CD8-positive, alpha-beta memory T cell (primary cell): ENCODE measurements around the gene MYO3B. TPM values are rescaled to one million over a fixed set of nuclear protein-coding genes. Genes with fewer than 3 reads are reported as not detected.

Experiments
- CTCF ChIA-PET: fragments of 350-600 bp; sonication (Branson Sonifier 250); formaldehyde crosslinking; loops from one replicate; lab custom pipeline; 2021; ENCODE audit warnings: antibody characterized with exemption; lab: Charles Lee
- POLR2A ChIA-PET: fragments of 350-600 bp; sonication (Branson Sonifier 250); formaldehyde crosslinking; loops from one replicate; lab custom pipeline; 2021; ENCODE audit warnings: antibody characterized with exemption; lab: Charles Lee
- DNase-seq, 5 donors: peaks; one replicate each; pipeline versions ENCODE4 v3.0.0 to v3.0.0-alpha.2; 2020 to 2022; ENCODE audit warnings: mixed read lengths in 1 of 5
- H3K27ac ChIP-seq: one replicate; pipeline ENCODE4 v1.7.0; 2013; ENCODE audit warnings: low read depth, mild to moderate bottlenecking, low read length, moderate library complexity
- H3K27me3 ChIP-seq: 2 replicates; pipeline ENCODE4 v1.7.0; 2013; ENCODE audit warnings: low read length, mild to moderate bottlenecking; ENCODE audit not compliant: insufficient read depth, poor library complexity, severe bottlenecking
- H3K36me3 ChIP-seq: 2 replicates; pipeline ENCODE4 v1.7.0; 2013; ENCODE audit warnings: mild to moderate bottlenecking, low read length, moderate library complexity; ENCODE audit not compliant: insufficient read depth
- H3K4me1 ChIP-seq: 2 replicates; pipeline ENCODE4 v1.7.0; 2013; ENCODE audit warnings: mild to moderate bottlenecking, low read length, moderate library complexity; ENCODE audit not compliant: insufficient read depth
- H3K4me3 ChIP-seq: 2 replicates; pipeline ENCODE4 v1.7.0; 2013; ENCODE audit warnings: mild to moderate bottlenecking, low read length
- H3K9me3 ChIP-seq: 2 replicates; pipeline ENCODE4 v1.7.0; 2013; ENCODE audit warnings: mild to moderate bottlenecking, low read length
- H3K27ac Mint-ChIP-seq, 8 donors: one replicate each; pipeline ENCODE4 v1.8.0; 2020 to 2021; ENCODE audit warnings: mixed read lengths in 8 of 8, mild to moderate bottlenecking in 6 of 8, inconsistent platforms in 3 of 8, moderate library complexity in 3 of 8
- H3K27me3 Mint-ChIP-seq, 2 donors: one replicate each; pipeline ENCODE4 v1.8.0; 2020 to 2021; ENCODE audit warnings: mixed read lengths in 2 of 2, mild to moderate bottlenecking in 1 of 2, moderate library complexity in 1 of 2
- H3K36me3 Mint-ChIP-seq, 3 donors: one replicate each; pipeline ENCODE4 v1.8.0; 2020 to 2021; ENCODE audit warnings: mixed read lengths in 3 of 3, inconsistent platforms in 1 of 3, mild to moderate bottlenecking in 1 of 3
- H3K4me1 Mint-ChIP-seq, 3 donors: one replicate each; pipeline ENCODE4 v1.8.0; 2020 to 2021; ENCODE audit warnings: mixed read lengths in 3 of 3, inconsistent platforms in 1 of 3, mild to moderate bottlenecking in 1 of 3
- H3K4me3 Mint-ChIP-seq, 7 donors: one replicate each; pipeline ENCODE4 v1.8.0; 2020 to 2021; ENCODE audit warnings: mixed read lengths in 7 of 7, mild to moderate bottlenecking in 6 of 7, moderate library complexity in 4 of 7, inconsistent platforms in 2 of 7
- H3K9me3 Mint-ChIP-seq, 5 donors: one replicate each; pipeline ENCODE4 v1.8.0; 2020 to 2022; ENCODE audit warnings: mixed read lengths in 5 of 5, mild to moderate bottlenecking in 3 of 5, moderate library complexity in 2 of 5, inconsistent platforms in 1 of 5
- polyA plus RNA-seq: library from polyadenylated mRNA; unstranded; fragments of 300-500 nt; fragmentation: Illumina TruSeq; gene quantifications from one replicate; pipeline ENCODE4 v1.2.3, GENCODE V29; 2021
- total RNA-seq, 2 experiments: library from RNA; stranded (reverse); gene quantifications; one replicate each; pipeline ENCODE4 v1.2.3, GENCODE V29; 2021

MYO3B gene
- total and polyA plus RNA-seq, 3 experiments from 2014 or later: 0.08 to 0.33 (median 0.18) TPM

- Mint-ChIP-seq H3K4me1 (no peaks in the 10 kb centered on the region), H3K36me3 (no peaks in the 10 kb centered on the region), H3K4me3 (no peak overlapping the region), H3K27ac (no peak overlapping the region), H3K9me3 (no peaks in the 10 kb centered on the region), H3K27me3 (peaks cover 13 to 60% of the 10 kb centered on the region in 2 donors)
- no peaks in the 10 kb centered on the region for H3K4me1 ChIP-seq
- no peak overlapping the region for H3K27ac ChIP-seq
- no peak for DNase-seq
- H3K9me3 ChIP-seq: no peaks in the 10 kb centered on the region
- ChIA-PET POLR2A (no interaction called here), CTCF (no interaction called here)
- H3K4me3 ChIP-seq: no peak overlapping the region
- no peaks in the 10 kb centered on the region for H3K36me3 ChIP-seq
- peaks cover 2% of the 10 kb centered on the region for H3K27me3 ChIP-seq
Observed at GRCh38 chr2:170313347-170313991, 135.5 kb downstream of the MYO3B start.

- Histone ChIP-seq H3K4me1 (no peaks in the 10 kb centered on the region), H3K36me3 (no peaks in the 10 kb centered on the region), H3K4me3 (no peak overlapping the region), H3K9me3 (no peaks in the 10 kb centered on the region), H3K27ac (no peak overlapping the region), H3K27me3 (peaks cover 2% of the 10 kb centered on the region)
- Mint-ChIP-seq H3K9me3 (no peaks in the 10 kb centered on the region), H3K36me3 (no peaks in the 10 kb centered on the region), H3K4me1 (no peaks in the 10 kb centered on the region), H3K4me3 (no peak overlapping the region), H3K27ac (no peak overlapping the region), H3K27me3 (peaks cover 13 to 61% of the 10 kb centered on the region in 2 donors)
- CTCF ChIA-PET: no interaction called here
- DNase-seq: no peak
- POLR2A ChIA-PET: no interaction called here
Observed at GRCh38 chr2:170313992-170314348, 136.0 kb downstream of the MYO3B start.

DNA sequence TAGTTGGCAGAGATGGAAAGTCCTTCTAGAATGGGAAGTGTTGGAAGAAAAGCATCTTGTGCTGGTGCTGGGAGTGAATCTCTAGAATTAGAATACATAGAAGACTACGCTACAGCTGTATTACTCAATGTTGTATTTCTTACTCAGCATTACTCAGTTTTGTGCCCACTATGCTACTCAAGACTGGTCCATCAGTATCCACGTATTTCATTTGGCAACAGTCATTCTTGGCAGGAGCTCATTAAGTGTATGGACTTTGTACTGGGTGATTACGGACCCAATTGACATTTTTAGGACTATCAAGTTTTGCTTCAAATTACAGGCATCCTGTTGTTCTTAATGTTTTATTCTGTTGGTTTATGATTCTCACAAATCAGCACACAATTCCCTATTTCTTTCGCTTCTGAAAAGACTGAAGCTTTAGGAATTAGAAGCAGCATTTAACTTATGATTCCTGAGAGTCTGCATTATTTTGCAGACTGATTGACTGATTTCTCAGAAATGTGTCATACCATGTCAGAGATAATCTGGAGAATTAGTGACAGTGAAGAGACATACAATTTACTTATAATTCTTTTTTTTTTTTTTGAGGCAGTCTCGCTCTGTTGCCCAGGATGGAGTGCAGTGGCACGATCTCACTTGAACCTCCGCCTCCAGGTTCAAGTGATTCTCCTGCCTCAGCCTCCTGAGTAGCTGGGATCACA lies 136.9 kb downstream of the MYO3B start:
- no peak overlapping the region for H3K4me3 ChIP-seq
- Mint-ChIP-seq H3K4me3 (no peak overlapping the region), H3K4me1 (no peaks in the 10 kb centered on the region), H3K27me3 (peaks cover 13 to 64% of the 10 kb centered on the region in 2 donors), H3K36me3 (no peaks in the 10 kb centered on the region), H3K27ac (no peak overlapping the region), H3K9me3 (peaks cover 0 to 8% (median 0%) of the 10 kb centered on the region in 5 donors)
- no peak overlapping the region for H3K27ac ChIP-seq
- ChIA-PET POLR2A (no interaction called here), CTCF (no interaction called here)
- no peaks in the 10 kb centered on the region for H3K9me3 ChIP-seq
- no peaks in the 10 kb centered on the region for H3K27me3 ChIP-seq
- no peaks in the 10 kb centered on the region for H3K4me1 ChIP-seq
- DNase-seq: no peak
- no peaks in the 10 kb centered on the region for H3K36me3 ChIP-seq

GRCh38 chr2:170320948-170321347 lies 143.0 kb downstream of the MYO3B start:
- POLR2A ChIA-PET: no interaction called here
- no peak overlapping the region for H3K27ac Mint-ChIP-seq

DNA sequence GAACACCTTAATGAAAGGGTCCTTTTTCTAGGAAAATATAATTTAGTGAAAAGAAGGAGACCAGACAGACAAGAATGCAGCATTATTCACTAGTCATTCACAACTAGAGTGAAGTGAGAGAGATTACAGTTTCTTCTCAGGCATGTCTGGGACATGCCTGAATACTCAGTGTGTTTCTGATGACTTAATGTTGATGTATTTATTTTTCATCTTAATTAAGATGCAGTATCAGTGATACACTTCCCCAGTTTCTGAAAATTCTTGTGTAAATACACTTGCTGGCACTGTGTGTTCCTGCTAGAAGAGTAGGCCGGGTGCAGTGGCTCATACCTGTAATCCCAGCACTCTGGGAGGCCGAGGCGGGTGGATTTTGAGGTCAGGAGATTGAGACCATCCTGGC lies 143.6 kb downstream of the MYO3B start:
- ChIA-PET POLR2A (no interaction called here), CTCF (no interaction called here)
- no peak overlapping the region for H3K4me3 Mint-ChIP-seq
- H3K9me3 Mint-ChIP-seq: peaks cover 0 to 11% (median 8%) of the 10 kb centered on the region in 5 donors
- Histone ChIP-seq H3K36me3 (no peaks in the 10 kb centered on the region), H3K4me1 (no peaks in the 10 kb centered on the region), H3K4me3 (no peak overlapping the region), H3K27ac (no peak overlapping the region), H3K27me3 (no peaks in the 10 kb centered on the region), H3K9me3 (no peaks in the 10 kb centered on the region)
- no peak for DNase-seq
- no peaks in the 10 kb centered on the region for H3K36me3 Mint-ChIP-seq
- H3K27ac Mint-ChIP-seq: no peak overlapping the region
- H3K27me3 Mint-ChIP-seq: peaks cover 4 to 22% of the 10 kb centered on the region in 2 donors
- no peaks in the 10 kb centered on the region for H3K4me1 Mint-ChIP-seq

More at GRCh38 chr2:170320948-170321347, 143.0 kb downstream of the MYO3B start:
- no peaks in the 10 kb centered on the region for H3K4me1 ChIP-seq
- CTCF ChIA-PET: no interaction called here
- peaks cover 0 to 11% (median 8%) of the 10 kb centered on the region in 5 donors for H3K9me3 Mint-ChIP-seq
- no peak overlapping the region for H3K27ac ChIP-seq
- DNase-seq: no peak
- no peaks in the 10 kb centered on the region for H3K9me3 ChIP-seq
- no peak overlapping the region for H3K4me3 ChIP-seq
- no peaks in the 10 kb centered on the region for H3K27me3 ChIP-seq
- peaks cover 4 to 26% of the 10 kb centered on the region in 2 donors for H3K27me3 Mint-ChIP-seq
- H3K36me3 ChIP-seq: no peaks in the 10 kb centered on the region
- H3K4me1 Mint-ChIP-seq: no peaks in the 10 kb centered on the region
- no peaks in the 10 kb centered on the region for H3K36me3 Mint-ChIP-seq
- no peak overlapping the region for H3K4me3 Mint-ChIP-seq

DNA sequence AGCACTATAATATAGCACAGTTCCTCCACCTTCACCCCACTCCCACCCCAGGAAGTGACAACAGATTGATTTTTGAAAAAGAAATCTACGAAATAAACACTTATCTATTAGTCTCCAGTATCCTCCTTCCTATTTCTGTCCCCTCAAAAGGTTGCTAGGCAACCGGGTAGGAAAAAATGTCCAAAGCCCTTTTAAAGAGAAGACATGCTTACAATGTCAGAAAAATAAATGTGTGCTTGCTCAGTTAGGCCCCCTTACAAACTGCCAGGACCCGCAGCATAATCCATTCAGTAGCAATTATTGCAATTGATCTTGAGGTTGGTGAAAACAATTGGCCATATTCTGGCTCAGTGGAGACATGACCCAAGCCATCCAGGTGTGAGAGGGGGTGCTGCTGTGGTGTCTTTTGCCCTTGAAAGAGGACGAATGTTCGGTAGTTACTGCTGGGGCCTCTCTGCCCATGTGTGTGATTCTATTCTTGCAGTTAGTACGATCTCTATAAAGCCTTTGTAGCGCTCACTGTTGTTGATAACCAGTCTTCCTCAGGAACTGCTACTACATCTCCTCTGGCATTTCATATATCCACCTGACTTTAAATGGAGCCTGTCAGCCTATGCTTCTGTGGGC lies 144.3 kb downstream of the MYO3B start:
- Histone ChIP-seq H3K4me3 (no peak overlapping the region), H3K9me3 (no peaks in the 10 kb centered on the region), H3K4me1 (no peaks in the 10 kb centered on the region), H3K27me3 (no peaks in the 10 kb centered on the region), H3K27ac (no peak overlapping the region), H3K36me3 (no peaks in the 10 kb centered on the region)
- no peak for DNase-seq
- ChIA-PET POLR2A (no interaction called here), CTCF (no interaction called here)
- Mint-ChIP-seq H3K27me3 (peaks cover 4 to 14% of the 10 kb centered on the region in 2 donors), H3K4me3 (no peak overlapping the region), H3K4me1 (no peaks in the 10 kb centered on the region), H3K27ac (no peak overlapping the region), H3K9me3 (peaks cover 0 to 11% (median 8%) of the 10 kb centered on the region in 5 donors), H3K36me3 (no peaks in the 10 kb centered on the region)

DNA sequence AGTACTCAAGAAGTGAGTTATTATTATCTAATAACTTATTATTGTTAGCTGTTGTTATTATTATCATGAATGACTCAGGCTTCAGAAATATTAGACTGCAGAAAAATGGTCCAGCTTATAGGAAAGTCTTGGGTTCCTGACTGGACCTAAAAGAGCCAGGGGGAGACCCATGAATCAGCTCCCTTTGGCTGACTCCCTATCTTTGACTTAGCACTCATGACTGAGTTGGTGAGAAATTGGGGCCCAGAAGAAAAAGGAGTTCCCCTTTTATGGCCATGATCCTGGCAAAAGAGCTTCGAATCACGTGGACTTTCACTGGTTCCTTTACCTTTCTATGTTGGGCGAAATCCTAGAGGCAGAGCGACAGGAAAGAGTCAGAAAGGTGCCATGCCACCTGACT lies 145.8 kb downstream of the MYO3B start:
- ChIA-PET POLR2A (no interaction called here), CTCF (interaction anchor here (1.2 kb wide), 1 partner anchor 85 kb away, joined by 4 read pairs; no protein-coding TSS in a partner anchor)
- Histone ChIP-seq H3K9me3 (no peaks in the 10 kb centered on the region), H3K27me3 (no peaks in the 10 kb centered on the region), H3K36me3 (no peaks in the 10 kb centered on the region), H3K4me3 (no peak overlapping the region), H3K27ac (no peak overlapping the region), H3K4me1 (no peaks in the 10 kb centered on the region)
- H3K27me3 Mint-ChIP-seq: peaks cover 1 to 9% of the 10 kb centered on the region in 2 donors
- peaks cover 0 to 11% (median 8%) of the 10 kb centered on the region in 5 donors for H3K9me3 Mint-ChIP-seq
- no peak for DNase-seq
- H3K4me1 Mint-ChIP-seq: no peaks in the 10 kb centered on the region
- H3K36me3 Mint-ChIP-seq: no peaks in the 10 kb centered on the region
- H3K27ac Mint-ChIP-seq: no peak overlapping the region
- no peak overlapping the region for H3K4me3 Mint-ChIP-seq

GRCh38 chr2:170324640-170325046 lies 146.7 kb downstream of the MYO3B start:
- H3K27ac ChIP-seq: no peak overlapping the region
- H3K36me3 ChIP-seq: no peaks in the 10 kb centered on the region
- H3K4me3 ChIP-seq: no peak overlapping the region
- no peaks in the 10 kb centered on the region for H3K27me3 ChIP-seq
- no peak overlapping the region for H3K4me3 Mint-ChIP-seq
- no peaks in the 10 kb centered on the region for H3K4me1 ChIP-seq
- peak in 2 of 5 donors; percentile 5 to 36 for DNase-seq
- peaks cover 1 to 5% of the 10 kb centered on the region in 2 donors for H3K27me3 Mint-ChIP-seq
- no peaks in the 10 kb centered on the region for H3K4me1 Mint-ChIP-seq
- H3K27ac Mint-ChIP-seq: peak overlapping the region in 1 of 8 donors; percentile 22
- ChIA-PET CTCF (interaction anchor here (1.2 kb wide), 1 partner anchor 84 kb away, joined by 4 read pairs; no protein-coding TSS in a partner anchor), POLR2A (no interaction called here)
- no peaks in the 10 kb centered on the region for H3K9me3 ChIP-seq
- peaks cover 0 to 8% (median 5%) of the 10 kb centered on the region in 5 donors for H3K9me3 Mint-ChIP-seq
- no peaks in the 10 kb centered on the region for H3K36me3 Mint-ChIP-seq
